ENCODE data around the gene AUTS2.

The AUTS2 gene

DNA sequence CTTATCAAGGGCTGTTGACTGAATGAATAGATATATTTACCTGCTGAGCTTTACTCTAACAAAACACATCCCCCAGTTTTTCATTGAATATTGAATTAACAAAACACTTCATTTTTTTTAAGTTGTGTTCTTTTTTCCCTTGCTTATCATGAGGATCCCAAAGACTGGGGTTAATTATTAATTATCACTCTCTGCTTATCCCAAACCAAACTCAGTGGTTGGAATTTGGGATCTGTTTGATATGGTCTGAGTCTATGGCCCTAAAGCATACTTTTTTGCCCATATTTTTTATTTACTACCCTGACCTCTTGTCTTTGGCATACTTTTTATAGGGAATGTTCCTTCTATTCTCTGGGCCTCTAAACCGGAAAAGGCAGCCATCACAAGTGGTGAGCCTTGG lies 836.5 kb downstream of the AUTS2 start:
- Histone ChIP-seq H3K27ac (replicated peaks) (no peak overlapping the region), H3K4me3 (replicated peaks; ENCODE audit: insufficient read depth, low read length) (no peak overlapping the region), H3K27me3 (ENCODE audit: insufficient read depth, poor library complexity, severe bottlenecking) (no peaks in the 10 kb centered on the region)
- no peak for TF ChIP-seq SPI1 (IDR thresholded peaks at IDR 0.05; ENCODE audit: borderline replicate concordance, low read depth)
- TF ChIP-seq, protein P1, sequence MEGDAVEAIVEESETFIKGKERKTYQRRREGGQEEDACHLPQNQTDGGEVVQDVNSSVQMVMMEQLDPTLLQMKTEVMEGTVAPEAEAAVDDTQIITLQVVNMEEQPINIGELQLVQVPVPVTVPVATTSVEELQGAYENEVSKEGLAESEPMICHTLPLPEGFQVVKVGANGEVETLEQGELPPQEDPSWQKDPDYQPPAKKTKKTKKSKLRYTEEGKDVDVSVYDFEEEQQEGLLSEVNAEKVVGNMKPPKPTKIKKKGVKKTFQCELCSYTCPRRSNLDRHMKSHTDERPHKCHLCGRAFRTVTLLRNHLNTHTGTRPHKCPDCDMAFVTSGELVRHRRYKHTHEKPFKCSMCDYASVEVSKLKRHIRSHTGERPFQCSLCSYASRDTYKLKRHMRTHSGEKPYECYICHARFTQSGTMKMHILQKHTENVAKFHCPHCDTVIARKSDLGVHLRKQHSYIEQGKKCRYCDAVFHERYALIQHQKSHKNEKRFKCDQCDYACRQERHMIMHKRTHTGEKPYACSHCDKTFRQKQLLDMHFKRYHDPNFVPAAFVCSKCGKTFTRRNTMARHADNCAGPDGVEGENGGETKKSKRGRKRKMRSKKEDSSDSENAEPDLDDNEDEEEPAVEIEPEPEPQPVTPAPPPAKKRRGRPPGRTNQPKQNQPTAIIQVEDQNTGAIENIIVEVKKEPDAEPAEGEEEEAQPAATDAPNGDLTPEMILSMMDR (IDR thresholded peaks at IDR 0.05; ENCODE audit: insufficient read depth, low read length): no peak
- TF ChIP-seq, protein P2, sequence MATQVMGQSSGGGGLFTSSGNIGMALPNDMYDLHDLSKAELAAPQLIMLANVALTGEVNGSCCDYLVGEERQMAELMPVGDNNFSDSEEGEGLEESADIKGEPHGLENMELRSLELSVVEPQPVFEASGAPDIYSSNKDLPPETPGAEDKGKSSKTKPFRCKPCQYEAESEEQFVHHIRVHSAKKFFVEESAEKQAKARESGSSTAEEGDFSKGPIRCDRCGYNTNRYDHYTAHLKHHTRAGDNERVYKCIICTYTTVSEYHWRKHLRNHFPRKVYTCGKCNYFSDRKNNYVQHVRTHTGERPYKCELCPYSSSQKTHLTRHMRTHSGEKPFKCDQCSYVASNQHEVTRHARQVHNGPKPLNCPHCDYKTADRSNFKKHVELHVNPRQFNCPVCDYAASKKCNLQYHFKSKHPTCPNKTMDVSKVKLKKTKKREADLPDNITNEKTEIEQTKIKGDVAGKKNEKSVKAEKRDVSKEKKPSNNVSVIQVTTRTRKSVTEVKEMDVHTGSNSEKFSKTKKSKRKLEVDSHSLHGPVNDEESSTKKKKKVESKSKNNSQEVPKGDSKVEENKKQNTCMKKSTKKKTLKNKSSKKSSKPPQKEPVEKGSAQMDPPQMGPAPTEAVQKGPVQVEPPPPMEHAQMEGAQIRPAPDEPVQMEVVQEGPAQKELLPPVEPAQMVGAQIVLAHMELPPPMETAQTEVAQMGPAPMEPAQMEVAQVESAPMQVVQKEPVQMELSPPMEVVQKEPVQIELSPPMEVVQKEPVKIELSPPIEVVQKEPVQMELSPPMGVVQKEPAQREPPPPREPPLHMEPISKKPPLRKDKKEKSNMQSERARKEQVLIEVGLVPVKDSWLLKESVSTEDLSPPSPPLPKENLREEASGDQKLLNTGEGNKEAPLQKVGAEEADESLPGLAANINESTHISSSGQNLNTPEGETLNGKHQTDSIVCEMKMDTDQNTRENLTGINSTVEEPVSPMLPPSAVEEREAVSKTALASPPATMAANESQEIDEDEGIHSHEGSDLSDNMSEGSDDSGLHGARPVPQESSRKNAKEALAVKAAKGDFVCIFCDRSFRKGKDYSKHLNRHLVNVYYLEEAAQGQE (IDR thresholded peaks at IDR 0.05; ENCODE audit: insufficient replicate concordance, low read depth): no peak
- no peak for TF ChIP-seq POLR2AphosphoS5 (IDR thresholded peaks at IDR 0.05; ENCODE audit: low read depth)
- TF ChIP-seq GABPA (IDR thresholded peaks at IDR 0.05; ENCODE audit: low read depth): no peak
- no peak for DNase-seq (ENCODE audit: low read depth in 1 of 2, low spot score in 1 of 2)

DNA sequence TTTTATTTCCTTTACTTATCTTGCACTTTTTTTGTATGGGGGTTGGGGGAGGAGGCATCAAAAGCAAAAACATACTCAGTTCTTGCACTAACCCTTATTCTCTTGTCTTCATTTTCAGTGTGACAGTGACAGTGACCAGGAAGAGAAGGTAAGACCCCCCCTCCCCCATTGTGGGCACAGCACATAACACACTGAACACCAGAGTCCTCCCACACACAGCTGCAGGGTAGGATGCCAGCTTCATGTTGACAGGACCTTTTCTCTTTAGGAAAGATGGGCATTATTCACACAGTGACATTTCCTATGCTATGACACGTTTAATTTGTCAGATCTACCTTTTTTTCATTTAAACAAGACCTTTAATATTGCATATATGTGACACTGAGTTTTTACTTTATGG lies 837.4 kb downstream of the AUTS2 start:
- DNase-seq (ENCODE audit: low read depth in 1 of 2, low spot score in 1 of 2): no peak
- H3K27me3 ChIP-seq (ENCODE audit: insufficient read depth, poor library complexity, severe bottlenecking): no peaks in the 10 kb centered on the region
- H3K4me3 ChIP-seq (replicated peaks; ENCODE audit: insufficient read depth, low read length): no peak overlapping the region
- H3K27ac ChIP-seq (replicated peaks): no peak overlapping the region
- TF ChIP-seq GABPA (IDR thresholded peaks at IDR 0.05; ENCODE audit: low read depth) (no peak), POLR2AphosphoS5 (IDR thresholded peaks at IDR 0.05; ENCODE audit: low read depth) (no peak), SPI1 (IDR thresholded peaks at IDR 0.05; ENCODE audit: borderline replicate concordance, low read depth) (no peak)
- TF ChIP-seq, protein P1 (IDR thresholded peaks at IDR 0.05; ENCODE audit: insufficient read depth, low read length): no peak
- TF ChIP-seq, protein P2 (IDR thresholded peaks at IDR 0.05; ENCODE audit: insufficient replicate concordance, low read depth): no peak

DNA sequence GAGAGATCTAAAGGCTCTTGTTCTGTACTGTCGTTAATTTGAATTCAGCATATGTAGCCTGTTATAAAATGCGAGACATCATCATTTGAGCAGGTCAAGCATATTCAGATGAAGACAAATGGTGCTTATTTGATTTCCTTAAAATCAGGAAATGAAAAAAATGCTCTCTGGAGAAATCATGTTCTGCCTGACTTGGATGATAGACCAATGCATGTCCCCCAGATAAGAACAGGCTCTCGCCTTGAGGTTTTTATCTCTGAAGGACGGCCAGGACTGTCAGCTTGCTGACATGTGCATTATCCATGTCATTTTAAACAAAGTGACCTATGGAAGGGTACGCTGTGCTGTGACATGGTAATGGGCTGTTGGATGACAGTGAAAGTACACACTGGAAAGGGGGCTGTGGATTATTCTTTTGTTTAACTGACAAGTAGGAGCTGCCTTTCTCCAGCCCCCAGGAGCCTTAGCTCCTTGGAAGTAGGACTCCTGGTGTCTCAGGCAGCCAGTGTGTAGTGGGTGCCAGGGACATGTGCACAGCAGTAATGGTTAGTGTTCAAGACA lies 838.6 kb downstream of the AUTS2 start:
- no peaks in the 10 kb centered on the region for H3K27me3 ChIP-seq (ENCODE audit: insufficient read depth, poor library complexity, severe bottlenecking)
- no peak overlapping the region for H3K4me3 ChIP-seq (replicated peaks; ENCODE audit: insufficient read depth, low read length)
- no peak overlapping the region for H3K27ac ChIP-seq (replicated peaks)
- no peak for DNase-seq (ENCODE audit: low read depth in 1 of 2, low spot score in 1 of 2)
- TF ChIP-seq, protein P2 (IDR thresholded peaks at IDR 0.05; ENCODE audit: insufficient replicate concordance, low read depth): no peak
- TF ChIP-seq GABPA (IDR thresholded peaks at IDR 0.05; ENCODE audit: low read depth) (no peak), POLR2AphosphoS5 (IDR thresholded peaks at IDR 0.05; ENCODE audit: low read depth) (no peak), SPI1 (IDR thresholded peaks at IDR 0.05; ENCODE audit: borderline replicate concordance, low read depth) (no peak)
- TF ChIP-seq, protein P1 (IDR thresholded peaks at IDR 0.05; ENCODE audit: insufficient read depth, low read length): no peak

All from HL-60 (cell line).